Calu3 (cell line): Measurements from ENCODE around the gene UST. TPM values are rescaled to one million over a fixed set of nuclear protein-coding genes. Genes with fewer than 3 reads are reported as not detected.

Experiments used
- BruUV-seq: library from RNA; stranded (reverse); fragments of 400-500 nt; replicated peaks from 2 replicates; lab custom pipeline; 2021; lab: Mats Ljungman, UMichigan
- CTCF ChIA-PET: fragments of 300-600 bp; sonication (Branson Sonifier 250); formaldehyde crosslinking; loops from one replicate; lab custom pipeline; 2022; ENCODE audit warnings: antibody characterized with exemption; lab: Charles Lee
- DNase-seq: peaks from one replicate; pipeline ENCODE4 v3.0.0; 2022
- H3K27ac Mint-ChIP-seq: one replicate; pipeline ENCODE4 v1.8.0; 2022; ENCODE audit warnings: mixed read lengths; ENCODE audit not compliant: unreplicated experiment
- H3K27me3 Mint-ChIP-seq: one replicate; pipeline ENCODE4 v1.8.0; 2022; ENCODE audit warnings: mixed read lengths; ENCODE audit not compliant: unreplicated experiment
- H3K36me3 Mint-ChIP-seq: one replicate; pipeline ENCODE4 v1.8.0; 2022; ENCODE audit warnings: mild to moderate bottlenecking, moderate library complexity, mixed read lengths; ENCODE audit not compliant: insufficient read depth, unreplicated experiment
- H3K4me1 Mint-ChIP-seq: one replicate; pipeline ENCODE4 v1.8.0; 2022; ENCODE audit warnings: mild to moderate bottlenecking, low read depth, mixed read lengths; ENCODE audit not compliant: unreplicated experiment
- H3K4me3 Mint-ChIP-seq: one replicate; pipeline ENCODE4 v1.8.0; 2022; ENCODE audit warnings: mild to moderate bottlenecking, low read depth, moderate library complexity, mixed read lengths; ENCODE audit not compliant: unreplicated experiment
- H3K9me3 Mint-ChIP-seq: one replicate; pipeline ENCODE4 v1.8.0; 2022; ENCODE audit warnings: low read depth, mixed read lengths; ENCODE audit not compliant: unreplicated experiment
- CTCF ChIP-seq: fragments of 200-600 bp; IDR thresholded peaks from one replicate; pipeline ENCODE4 v1.8.0; 2022; ENCODE audit warnings: antibody characterized with exemption; ENCODE audit not compliant: unreplicated experiment
- intact Hi-C: fragments of 100-400 bp; cut with micrococcal nuclease; formaldehyde crosslinking; loops from one replicate; pipeline ENCODE4 v1.10.0; 2022; ENCODE audit not compliant: unreplicated experiment
- total RNA-seq: library from RNA; stranded (reverse); gene quantifications from 2 replicates; pipeline ENCODE4 v1.2.3, GENCODE V29; 2022

UST gene
- total RNA-seq, 1 experiment from 2014 or later: 2.4 TPM

- no peaks in the 10 kb centered on the region for H3K4me1 Mint-ChIP-seq
- no peak for DNase-seq
- no peaks in the 10 kb centered on the region for H3K36me3 Mint-ChIP-seq
- no peaks in the 10 kb centered on the region for H3K27me3 Mint-ChIP-seq
- no peak for TF ChIP-seq CTCF
- intact Hi-C loops: no loop called here
- CTCF ChIA-PET: interaction anchor here (0.5 kb wide), 1 partner anchor 356 kb away, joined by 6 read pairs; no protein-coding TSS in a partner anchor
- H3K4me3 Mint-ChIP-seq: no peak overlapping the region
- no TSS peak for BruUV-seq
- H3K27ac Mint-ChIP-seq: no peak overlapping the region
- H3K9me3 Mint-ChIP-seq: no peaks in the 10 kb centered on the region
Measured at GRCh38 chr6:149014631-149015534, 268.1 kb downstream of the UST start.

DNA sequence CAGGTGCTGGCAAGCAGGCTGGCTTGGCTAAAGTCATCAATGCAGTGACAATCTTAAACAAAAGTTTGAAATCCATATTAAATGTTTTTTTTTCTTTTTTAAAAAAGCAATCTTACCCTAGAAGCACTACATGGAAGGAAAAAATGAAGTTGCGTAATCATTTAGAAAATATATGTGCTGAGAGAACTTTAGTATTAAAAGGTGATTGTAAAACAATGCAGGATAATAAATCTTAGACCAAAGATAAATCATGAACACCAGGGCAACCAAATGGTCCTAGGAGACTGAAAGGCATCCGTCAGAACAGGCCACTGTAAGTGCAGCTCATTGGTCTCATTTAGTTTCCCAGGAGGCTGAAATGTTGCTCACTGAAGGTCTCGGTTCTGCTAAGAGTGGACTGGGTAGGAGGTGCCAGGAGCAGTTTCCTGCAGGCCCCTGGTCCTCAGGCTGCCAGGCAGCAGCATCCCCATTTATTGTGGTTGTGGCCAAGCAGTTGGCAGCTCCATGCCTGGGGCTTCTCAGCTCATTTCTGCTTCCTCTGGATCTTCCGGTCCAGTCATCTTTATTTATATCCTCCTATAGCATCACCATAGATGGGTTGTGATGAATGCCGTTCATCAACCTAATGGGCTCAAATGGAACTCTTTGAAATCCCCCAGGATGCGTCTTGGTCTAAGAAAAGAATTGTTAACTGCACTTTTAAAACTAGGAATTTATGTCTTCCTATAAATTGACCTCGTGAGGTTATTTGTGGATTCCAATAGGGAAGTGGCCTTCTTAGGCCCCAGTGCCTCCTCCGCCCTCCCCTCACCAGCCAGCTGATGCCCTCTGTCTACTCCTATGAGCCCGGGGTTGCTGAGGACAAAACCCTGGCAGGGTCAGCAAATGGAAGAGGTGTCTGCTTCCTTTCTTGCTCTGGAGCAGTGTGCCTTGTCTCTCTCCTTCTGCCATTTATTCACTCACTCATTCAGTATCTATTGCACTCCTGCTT lies 269.0 kb downstream of the UST start:
- CTCF ChIA-PET: no interaction called here

DNA sequence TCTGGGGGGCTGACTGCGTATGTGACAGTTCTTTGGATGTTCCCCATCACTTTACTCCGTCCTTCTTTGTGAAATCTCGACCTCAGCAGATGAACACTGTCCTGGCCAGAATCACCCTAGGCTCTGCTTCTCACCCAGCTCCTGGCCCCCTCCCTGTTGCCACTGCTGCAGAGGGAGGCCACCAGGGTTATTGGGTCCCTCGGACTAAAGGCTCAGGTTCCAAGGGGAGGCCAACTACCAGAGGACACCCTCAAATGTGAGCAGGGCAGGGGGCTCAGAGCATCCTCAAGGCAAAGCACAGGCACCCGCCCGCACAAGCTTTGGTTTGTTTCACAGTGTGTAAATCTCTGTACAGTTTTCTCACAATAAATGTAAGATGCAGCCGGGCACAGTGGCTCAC lies 269.9 kb downstream of the UST start:
- intact Hi-C loops: no loop called here
- no peak for DNase-seq
- Mint-ChIP-seq H3K9me3 (no peaks in the 10 kb centered on the region), H3K27me3 (no peaks in the 10 kb centered on the region), H3K27ac (no peak overlapping the region), H3K4me1 (peaks cover 7% of the 10 kb centered on the region), H3K36me3 (no peaks in the 10 kb centered on the region), H3K4me3 (no peak overlapping the region)
- no peak for TF ChIP-seq CTCF
- BruUV-seq: no TSS peak
- CTCF ChIA-PET: no interaction called here

More for the DNA sequence above, 269.0 kb downstream of the UST start:
- Mint-ChIP-seq H3K4me3 (no peak overlapping the region), H3K27me3 (no peaks in the 10 kb centered on the region), H3K27ac (no peak overlapping the region), H3K4me1 (peaks cover 6% of the 10 kb centered on the region), H3K9me3 (no peaks in the 10 kb centered on the region), H3K36me3 (no peaks in the 10 kb centered on the region)
- TF ChIP-seq CTCF: no peak
- intact Hi-C loops: no loop called here
- DNase-seq: no peak
- no TSS peak for BruUV-seq

- peaks cover 7% of the 10 kb centered on the region for H3K4me1 Mint-ChIP-seq
- CTCF ChIA-PET: no interaction called here
- intact Hi-C loops: loop anchor here (5.0 kb wide), 1 partner anchor 453 kb away; no protein-coding TSS in a partner anchor
- no peak for DNase-seq
- no peaks in the 10 kb centered on the region for H3K36me3 Mint-ChIP-seq
- H3K27me3 Mint-ChIP-seq: no peaks in the 10 kb centered on the region
- H3K27ac Mint-ChIP-seq: no peak overlapping the region
- H3K9me3 Mint-ChIP-seq: no peaks in the 10 kb centered on the region
- no TSS peak for BruUV-seq
- no peak for TF ChIP-seq CTCF
- H3K4me3 Mint-ChIP-seq: no peak overlapping the region
Measured at GRCh38 chr6:149020319-149020718, 273.5 kb downstream of the UST start.
